MCF 10A (cell line): ENCODE results near the gene BPIFB3. TPM values are rescaled to one million over a fixed set of nuclear protein-coding genes. Genes with fewer than 3 reads are reported as not detected.

Experiments used
- BruUV-seq: library from RNA; stranded (reverse); fragments of 400-500 nt; replicated peaks from 2 replicates; lab custom pipeline; 2021; lab: Mats Ljungman, UMichigan
- CTCF ChIA-PET: fragments of 300-600 bp; sonication (Branson Sonifier 250); formaldehyde crosslinking; extraction: SDS; loops from one replicate; lab custom pipeline; 2021; ENCODE audit warnings: antibody characterized with exemption, inconsistent platforms; lab: Yijun Ruan, JAX
- POLR2A ChIA-PET: fragments of 300-600, 350-650 bp; sonication (Branson Sonifier 250); formaldehyde crosslinking; extraction: SDS; loops from one replicate; lab custom pipeline; 2020; ENCODE audit warnings: antibody characterized with exemption, inconsistent platforms; lab: Yijun Ruan, JAX
- DNase-seq: peaks from one replicate; pipeline ENCODE4 v3.0.0-alpha.2; 2018; ENCODE audit not compliant: unreplicated experiment
- H3K27ac Mint-ChIP-seq: one replicate; pipeline ENCODE4 v1.8.0; 2022; ENCODE audit warnings: mild to moderate bottlenecking, low read depth, mixed read lengths; ENCODE audit not compliant: unreplicated experiment
- H3K27me3 Mint-ChIP-seq: one replicate; pipeline ENCODE4 v1.8.0; 2022; ENCODE audit warnings: mixed read lengths; ENCODE audit not compliant: insufficient read depth, unreplicated experiment
- H3K36me3 Mint-ChIP-seq: one replicate; pipeline ENCODE4 v1.8.0; 2022; ENCODE audit warnings: mild to moderate bottlenecking, moderate library complexity, mixed read lengths; ENCODE audit not compliant: insufficient read depth, unreplicated experiment
- H3K4me1 Mint-ChIP-seq: one replicate; pipeline ENCODE4 v1.8.0; 2022; ENCODE audit warnings: mixed read lengths; ENCODE audit not compliant: insufficient read depth, unreplicated experiment
- H3K4me3 Mint-ChIP-seq: one replicate; pipeline ENCODE4 v1.8.0; 2022; ENCODE audit warnings: mild to moderate bottlenecking, moderate library complexity, mixed read lengths; ENCODE audit not compliant: unreplicated experiment
- H3K9me3 Mint-ChIP-seq: one replicate; pipeline ENCODE4 v1.8.0; 2022; ENCODE audit warnings: mixed read lengths; ENCODE audit not compliant: unreplicated experiment
- CTCF ChIP-seq: fragments of 200-600 bp; IDR thresholded peaks from one replicate; pipeline ENCODE4 v1.8.0; 2022; ENCODE audit warnings: antibody characterized with exemption, mild to moderate bottlenecking; ENCODE audit not compliant: unreplicated experiment
- intact Hi-C: fragments of 100-400 bp; cut with micrococcal nuclease; formaldehyde crosslinking; loops from 2 replicates; pipeline ENCODE4 v1.14.1; 2022
- total RNA-seq: library from RNA; stranded (reverse); gene quantifications from 2 replicates; pipeline ENCODE4 v1.2.3, GENCODE V29; 2022

BPIFB3 gene
- total RNA-seq, 1 experiment from 2014 or later = not detected

GRCh38 chr20:33069673-33070072, 16.0 kb downstream of the BPIFB3 start:
- intact Hi-C loops = no loop called here

GRCh38 chr20:33070111-33071053, 16.7 kb downstream of the BPIFB3 start:
- Mint-ChIP-seq H3K27me3 (peaks cover 47% of the 10 kb centered on the region), H3K27ac (no peak overlapping the region), H3K36me3 (no peaks in the 10 kb centered on the region), H3K4me1 (no peaks in the 10 kb centered on the region), H3K9me3 (no peaks in the 10 kb centered on the region), H3K4me3 (no peak overlapping the region)
- ChIA-PET POLR2A (no interaction called here), CTCF (interaction anchor here (0.5 kb wide), 1 partner anchor 26 kb away, joined by 3 read pairs; no protein-coding TSS in a partner anchor)
- BruUV-seq = no TSS peak
- no peak for DNase-seq
- TF ChIP-seq CTCF = no peak
- intact Hi-C loops = no loop called here

More at GRCh38 chr20:33069673-33070072, 16.0 kb downstream of the BPIFB3 start:
- H3K27me3 Mint-ChIP-seq = peaks cover 40% of the 10 kb centered on the region
- CTCF ChIA-PET = no interaction called here
- H3K27ac Mint-ChIP-seq = no peak overlapping the region
- no peak overlapping the region for H3K4me3 Mint-ChIP-seq
- POLR2A ChIA-PET = no interaction called here
- no peaks in the 10 kb centered on the region for H3K36me3 Mint-ChIP-seq
- no peaks in the 10 kb centered on the region for H3K4me1 Mint-ChIP-seq
- TF ChIP-seq CTCF = no peak
- H3K9me3 Mint-ChIP-seq = no peaks in the 10 kb centered on the region
- DNase-seq = no peak
- no TSS peak for BruUV-seq

- intact Hi-C loops = no loop called here
- no peak for DNase-seq
These were observed 17.5 kb downstream of the BPIFB3 start for GRCh38 chr20:33071198-33071597.

More at GRCh38 chr20:33071198-33071597, 17.5 kb downstream of the BPIFB3 start:
- Mint-ChIP-seq H3K9me3 (no peaks in the 10 kb centered on the region), H3K36me3 (no peaks in the 10 kb centered on the region), H3K27ac (no peak overlapping the region), H3K4me1 (no peaks in the 10 kb centered on the region), H3K27me3 (peaks cover 55% of the 10 kb centered on the region), H3K4me3 (no peak overlapping the region)
- POLR2A ChIA-PET = no interaction called here
- no TSS peak for BruUV-seq
- CTCF ChIA-PET = interaction anchor here (0.5 to 0.8 kb wide), 4 partner anchors 25 to 209 kb away, joined by 3 to 4 read pairs (median 3); no protein-coding TSS in a partner anchor
- no peak for TF ChIP-seq CTCF
